CD4-positive, alpha-beta T cell (primary cell): ENCODE data around the gene THOP1. TPM values are rescaled to one million over a fixed set of nuclear protein-coding genes. Genes with fewer than 3 reads are reported as not detected.
A peak's percentile ranks its signal among the peaks of the same experiment; 100 is the strongest.

Experiments
- ATAC-seq: fragments of 200-7000 bp; cut with Tn5 transposase; one replicate; pipeline ENCODE4 v1.10.0; 2022; ENCODE audit warnings: mild to moderate bottlenecking; ENCODE audit not compliant: poor library complexity
- CTCF ChIA-PET: fragments of 350-600 bp; sonication (Branson Sonifier 250); formaldehyde crosslinking; loops from one replicate; lab custom pipeline; 2021; ENCODE audit warnings: antibody characterized with exemption, inconsistent platforms; lab: Charles Lee
- POLR2A ChIA-PET: fragments of 350-600 bp; sonication (Branson Sonifier 250); formaldehyde crosslinking; loops from one replicate; lab custom pipeline; 2021; ENCODE audit warnings: antibody characterized with exemption, inconsistent platforms; lab: Charles Lee
- DNase-seq, 14 experiments: peaks; one replicate each; pipeline ENCODE4 v3.0.0-alpha.2; 2013 to 2020; ENCODE audit warnings: mixed read lengths in 2 of 14
- H3K27ac ChIP-seq, 2 donors: one replicate each; pipeline versions ENCODE4 v1.5.1 to v1.7.0; 2013; ENCODE audit warnings: low read length in 2 of 2, low read depth in 1 of 2, mild to moderate bottlenecking in 1 of 2
- H3K27me3 ChIP-seq, 2 experiments: 1 replicate in 1 of 2; 2 replicates in 1 of 2; pipeline versions ENCODE4 v1.6.1 to v1.7.0; 2013; ENCODE audit warnings: low read length in 2 of 2, control low read depth in 1 of 2, mild to moderate bottlenecking in 1 of 2, moderate library complexity in 1 of 2; ENCODE audit not compliant: insufficient read depth in 2 of 2, control insufficient read depth in 1 of 2
- H3K36me3 ChIP-seq: one replicate; pipeline ENCODE4 v1.6.1; 2013; ENCODE audit warnings: low read length, control low read depth; ENCODE audit not compliant: insufficient read depth
- H3K4me1 ChIP-seq: one replicate; pipeline ENCODE4 v1.6.1; 2013; ENCODE audit warnings: low read length, control low read depth; ENCODE audit not compliant: insufficient read depth
- H3K4me3 ChIP-seq: one replicate; pipeline ENCODE4 v1.5.1; 2013; ENCODE audit warnings: mild to moderate bottlenecking, low read length, moderate library complexity
- H3K9me3 ChIP-seq, 2 experiments: 1 replicate in 1 of 2; 2 replicates in 1 of 2; pipeline versions ENCODE4 v1.6.1 to v1.7.0; 2013; ENCODE audit warnings: low read length in 2 of 2, mild to moderate bottlenecking in 2 of 2, control low read depth in 1 of 2, moderate library complexity in 1 of 2; ENCODE audit not compliant: control insufficient read depth in 1 of 2, insufficient read depth in 1 of 2
- H3K27ac Mint-ChIP-seq: one replicate; pipeline ENCODE4 v1.8.0; 2020; ENCODE audit warnings: mixed read lengths
- H3K27me3 Mint-ChIP-seq: one replicate; pipeline ENCODE4 v1.8.0; 2021; ENCODE audit warnings: mixed read lengths
- H3K36me3 Mint-ChIP-seq: one replicate; pipeline ENCODE4 v1.8.0; 2021; ENCODE audit warnings: low read depth, mixed read lengths
- H3K4me1 Mint-ChIP-seq: one replicate; pipeline ENCODE4 v1.8.0; 2021; ENCODE audit warnings: low read depth, mixed read lengths
- H3K4me3 Mint-ChIP-seq: one replicate; pipeline ENCODE4 v1.8.0; 2020; ENCODE audit warnings: mild to moderate bottlenecking, mixed read lengths
- H3K9me3 Mint-ChIP-seq: one replicate; pipeline ENCODE4 v1.8.0; 2020; ENCODE audit warnings: mixed read lengths
- intact Hi-C, 2 experiments: fragments of 100-400 bp; cut with DNase I in 1 of 2; cut with micrococcal nuclease in 1 of 2; formaldehyde crosslinking; loops; one replicate each; pipeline versions ENCODE4 v1.15.1 to v1.9.0; 2023 to 2025; cut with DNase I, micrococcal nuclease
- total RNA-seq, 174 experiments: library from RNA in 2 of 174; stranded (reverse) in 2 of 174; gene quantifications; one replicate each; pipeline ENCODE4 v1.2.3 and lab custom pipeline; 2021 to 2026
- TF ChIP-seq, protein P1 (sequence below): fragments of 200-600 bp; IDR thresholded peaks from one replicate; pipeline ENCODE4 v1.8.0; 2022; ENCODE audit warnings: antibody characterized with exemption, mild to moderate bottlenecking

The THOP1 gene
- total RNA-seq, 2 experiments from 2014 or later = 26.6 to 27.3 TPM

- H3K4me3 ChIP-seq = no peak overlapping the region
- H3K9me3 ChIP-seq = no peaks in the 10 kb centered on the region
- H3K9me3 Mint-ChIP-seq = no peaks in the 10 kb centered on the region
- H3K36me3 ChIP-seq = peaks cover 27% of the 10 kb centered on the region
- H3K4me1 ChIP-seq = no peaks in the 10 kb centered on the region
- H3K27me3 ChIP-seq = no peaks in the 10 kb centered on the region
- H3K4me1 Mint-ChIP-seq = no peaks in the 10 kb centered on the region
- ATAC-seq = no peak
- peak in 1 of 14 experiments; percentile 12 for DNase-seq
- H3K27ac Mint-ChIP-seq = no peak overlapping the region
- TF ChIP-seq, protein P1, sequence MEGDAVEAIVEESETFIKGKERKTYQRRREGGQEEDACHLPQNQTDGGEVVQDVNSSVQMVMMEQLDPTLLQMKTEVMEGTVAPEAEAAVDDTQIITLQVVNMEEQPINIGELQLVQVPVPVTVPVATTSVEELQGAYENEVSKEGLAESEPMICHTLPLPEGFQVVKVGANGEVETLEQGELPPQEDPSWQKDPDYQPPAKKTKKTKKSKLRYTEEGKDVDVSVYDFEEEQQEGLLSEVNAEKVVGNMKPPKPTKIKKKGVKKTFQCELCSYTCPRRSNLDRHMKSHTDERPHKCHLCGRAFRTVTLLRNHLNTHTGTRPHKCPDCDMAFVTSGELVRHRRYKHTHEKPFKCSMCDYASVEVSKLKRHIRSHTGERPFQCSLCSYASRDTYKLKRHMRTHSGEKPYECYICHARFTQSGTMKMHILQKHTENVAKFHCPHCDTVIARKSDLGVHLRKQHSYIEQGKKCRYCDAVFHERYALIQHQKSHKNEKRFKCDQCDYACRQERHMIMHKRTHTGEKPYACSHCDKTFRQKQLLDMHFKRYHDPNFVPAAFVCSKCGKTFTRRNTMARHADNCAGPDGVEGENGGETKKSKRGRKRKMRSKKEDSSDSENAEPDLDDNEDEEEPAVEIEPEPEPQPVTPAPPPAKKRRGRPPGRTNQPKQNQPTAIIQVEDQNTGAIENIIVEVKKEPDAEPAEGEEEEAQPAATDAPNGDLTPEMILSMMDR = no peak
- no peak overlapping the region for H3K27ac ChIP-seq
- intact Hi-C loops = no loop called here
- peaks cover 19% of the 10 kb centered on the region for H3K36me3 Mint-ChIP-seq
- H3K27me3 Mint-ChIP-seq = no peaks in the 10 kb centered on the region
- H3K4me3 Mint-ChIP-seq = no peak overlapping the region
- ChIA-PET POLR2A (no interaction called here), CTCF (interaction anchor here (1.1 kb wide), 1 partner anchor 9 kb away, joined by 3 read pairs; no protein-coding TSS in a partner anchor)
Observed at GRCh38 chr19:2810141-2811091, 25.1 kb downstream of the THOP1 start.

DNA sequence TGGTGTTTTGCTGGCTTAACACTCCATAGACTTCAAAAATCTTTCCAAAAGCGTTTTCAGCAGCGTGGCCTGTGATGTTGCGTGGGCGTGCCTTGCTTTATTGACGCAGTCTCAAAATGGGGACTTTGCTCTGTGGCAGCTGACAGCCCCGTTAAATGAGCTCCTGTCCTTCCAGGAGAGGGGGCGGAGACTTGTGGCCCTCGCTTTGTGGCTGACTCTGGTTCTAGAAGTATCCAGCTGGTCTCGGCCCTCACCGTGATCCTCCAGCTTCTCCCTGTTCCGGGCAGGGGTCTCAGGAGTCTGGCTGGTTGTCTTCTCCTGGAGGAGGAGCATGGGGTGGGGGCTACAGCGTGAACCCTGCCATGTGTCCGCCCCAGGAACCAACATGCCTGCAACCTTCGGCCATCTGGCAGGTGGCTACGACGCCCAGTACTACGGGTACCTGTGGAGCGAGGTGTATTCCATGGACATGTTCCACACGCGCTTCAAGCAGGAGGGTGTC is 26.0 kb downstream of the THOP1 start:
- DNase-seq (no peak), ATAC-seq (no peak)
- TF ChIP-seq, protein P1 = no peak
- no peak overlapping the region for H3K27ac ChIP-seq
- ChIA-PET CTCF (interaction anchor here (1.1 kb wide), 1 partner anchor 8 kb away, joined by 3 read pairs; no protein-coding TSS in a partner anchor), POLR2A (no interaction called here)
- intact Hi-C loops = no loop called here
- H3K36me3 ChIP-seq = peaks cover 24% of the 10 kb centered on the region
- Mint-ChIP-seq H3K27ac (no peak overlapping the region), H3K4me1 (no peaks in the 10 kb centered on the region), H3K9me3 (no peaks in the 10 kb centered on the region), H3K36me3 (peaks cover 17% of the 10 kb centered on the region), H3K27me3 (no peaks in the 10 kb centered on the region), H3K4me3 (no peak overlapping the region)
- no peak overlapping the region for H3K4me3 ChIP-seq
- no peaks in the 10 kb centered on the region for H3K4me1 ChIP-seq
- no peaks in the 10 kb centered on the region for H3K27me3 ChIP-seq
- H3K9me3 ChIP-seq = no peaks in the 10 kb centered on the region

GRCh38 chr19:2811735-2812413 is 26.6 kb downstream of the THOP1 start:
- H3K4me3 Mint-ChIP-seq = no peak overlapping the region
- no peaks in the 10 kb centered on the region for H3K9me3 Mint-ChIP-seq
- no peaks in the 10 kb centered on the region for H3K27me3 ChIP-seq
- POLR2A ChIA-PET = no interaction called here
- H3K36me3 ChIP-seq = peaks cover 21% of the 10 kb centered on the region
- no peaks in the 10 kb centered on the region for H3K27me3 Mint-ChIP-seq
- intact Hi-C loops = no loop called here
- DNase-seq (no peak), ATAC-seq (no peak)
- no peaks in the 10 kb centered on the region for H3K4me1 Mint-ChIP-seq
- H3K27ac Mint-ChIP-seq = no peak overlapping the region
- no peaks in the 10 kb centered on the region for H3K9me3 ChIP-seq
- no peak overlapping the region for H3K27ac ChIP-seq
- no peak overlapping the region for H3K4me3 ChIP-seq
- TF ChIP-seq, protein P1 = no peak
- no peaks in the 10 kb centered on the region for H3K4me1 ChIP-seq
- CTCF ChIA-PET = interaction anchor here (0.9 kb wide), 1 partner anchor 26 kb away, joined by 3 read pairs; no protein-coding TSS in a partner anchor
- H3K36me3 Mint-ChIP-seq = peaks cover 17% of the 10 kb centered on the region
